ENCODE results near the gene ZPBP2. TPM values are rescaled to one million over a fixed set of nuclear protein-coding genes. Genes with fewer than 3 reads are reported as not detected.
A peak's percentile ranks its signal among the peaks of the same experiment; 100 is the strongest.

The ZPBP2 gene
- polyA plus RNA-seq, 1 donor (not counting 4 experiments of a cell fraction or from before 2014, with no cell fraction given): not detected

GRCh38 chr17:39861235-39861634, 6.8 kb upstream of the ZPBP2 start:
- Histone ChIP-seq H3K4me2 (ENCODE audit: control insufficient read depth, extremely low read depth, insufficient read depth, low read depth, low read length) (no peak overlapping the region), H3K9me3 (ENCODE audit: control insufficient read depth, low read depth, low read length) (no peaks in the 10 kb centered on the region), H3K9ac (ENCODE audit: control insufficient read depth, extremely low read depth, insufficient read depth, low read length) (no peak overlapping the region), H3K27ac (ENCODE audit: control insufficient read depth, insufficient read depth, low read length) (no peak overlapping the region), H3K4me3 (ENCODE audit: control insufficient read depth in 2 of 3, extremely low read depth in 1 of 3, insufficient read depth in 2 of 3, low read depth in 1 of 3, low read length in 3 of 3) (no peak overlapping the region), H3K36me3 (ENCODE audit: control insufficient read depth in 2 of 2, extremely low read depth in 1 of 2, insufficient read depth in 2 of 2, low read length in 2 of 2) (no peaks in the 10 kb centered on the region), H3K27me3 (ENCODE audit: control insufficient read depth, extremely low read depth, insufficient read depth, low read length) (peaks cover 40% of the 10 kb centered on the region), H3K4me1 (ENCODE audit: control insufficient read depth, extremely low read depth, insufficient read depth, low read length) (no peaks in the 10 kb centered on the region), H3K79me2 (ENCODE audit: control insufficient read depth, insufficient read depth, low read length) (no peaks in the 10 kb centered on the region), H4K20me1 (ENCODE audit: control insufficient read depth, extremely low read depth, insufficient read depth, low read length) (no peaks in the 10 kb centered on the region), H3K9me1 (ENCODE audit: control insufficient read depth, extremely low read depth, insufficient read depth, low read length) (no peaks in the 10 kb centered on the region), H2AFZ (ENCODE audit: control insufficient read depth, low read length) (no peak overlapping the region)
- DNase-seq (ENCODE audit: low read depth, low spot score): no peak
- TF ChIP-seq EZH2 (IDR thresholded peaks at IDR 0.05; ENCODE audit: low read length): no peak
- TF ChIP-seq CTCF (optimal IDR thresholded peaks at IDR 0.05 in 1 of 3, IDR thresholded peaks at IDR 0.05 in 1 of 3, conservative IDR thresholded peaks at IDR 0.05 in 1 of 3; ENCODE audit: extremely low read depth in 1 of 3, insufficient read depth in 2 of 3, low read length in 3 of 3): no peak
- FAIRE-seq: no peak
- dilution Hi-C loops (cut with MboI; ENCODE audit: extremely low pct_ligation_motif_present, low sequenced_read_pairs): no loop called here

- Histone ChIP-seq H2AFZ (ENCODE audit: control insufficient read depth, low read length) (no peak overlapping the region), H3K79me2 (ENCODE audit: control insufficient read depth, insufficient read depth, low read length) (no peaks in the 10 kb centered on the region), H3K27ac (ENCODE audit: control insufficient read depth, insufficient read depth, low read length) (no peak overlapping the region), H3K9me3 (ENCODE audit: control insufficient read depth, low read depth, low read length) (no peaks in the 10 kb centered on the region), H3K36me3 (ENCODE audit: control insufficient read depth in 2 of 2, extremely low read depth in 1 of 2, insufficient read depth in 2 of 2, low read length in 2 of 2) (no peaks in the 10 kb centered on the region), H3K27me3 (ENCODE audit: control insufficient read depth, extremely low read depth, insufficient read depth, low read length) (peaks cover 57% of the 10 kb centered on the region), H4K20me1 (ENCODE audit: control insufficient read depth, extremely low read depth, insufficient read depth, low read length) (no peaks in the 10 kb centered on the region), H3K9ac (ENCODE audit: control insufficient read depth, extremely low read depth, insufficient read depth, low read length) (no peak overlapping the region), H3K4me2 (ENCODE audit: control insufficient read depth, extremely low read depth, insufficient read depth, low read depth, low read length) (peak overlapping the region; percentile 41), H3K4me1 (ENCODE audit: control insufficient read depth, extremely low read depth, insufficient read depth, low read length) (no peaks in the 10 kb centered on the region), H3K4me3 (ENCODE audit: control insufficient read depth in 2 of 3, extremely low read depth in 1 of 3, insufficient read depth in 2 of 3, low read depth in 1 of 3, low read length in 3 of 3) (peak overlapping the region in 1 of 3 experiments; percentile 22), H3K9me1 (ENCODE audit: control insufficient read depth, extremely low read depth, insufficient read depth, low read length) (no peaks in the 10 kb centered on the region)
- dilution Hi-C loops (cut with MboI; ENCODE audit: extremely low pct_ligation_motif_present, low sequenced_read_pairs): no loop called here
- TF ChIP-seq CTCF (optimal IDR thresholded peaks at IDR 0.05 in 1 of 3, IDR thresholded peaks at IDR 0.05 in 1 of 3, conservative IDR thresholded peaks at IDR 0.05 in 1 of 3; ENCODE audit: extremely low read depth in 1 of 3, insufficient read depth in 2 of 3, low read length in 3 of 3) (no peak), EZH2 (IDR thresholded peaks at IDR 0.05; ENCODE audit: low read length) (peak; percentile 47)
- no peak for FAIRE-seq
- DNase-seq (ENCODE audit: low read depth, low spot score): no peak
Observed at GRCh38 chr17:39863244-39863917, 4.6 kb upstream of the ZPBP2 start.

Data from keratinocyte (primary cell).